ENCODE data around the gene DDA1.
"Not testable (repeated sequence)": the region's sequence is repeated elsewhere in the genome, so short reads cannot be mapped to it uniquely, and the experiment has no call there.

The DDA1 gene

GRCh38 chr19:17348700-17349099, 39.3 kb downstream of the DDA1 start:
- no peak for DNase-seq

GRCh38 chr19:17351815-17352435, 42.6 kb downstream of the DDA1 start:
- no peak for DNase-seq

- no peak for DNase-seq
Measured at GRCh38 chr19:17352608-17353280, 43.4 kb downstream of the DDA1 start.

GRCh38 chr19:17353386-17353785, 44.0 kb downstream of the DDA1 start:
- DNase-seq: no peak

GRCh38 chr19:17357078-17357666, 47.8 kb downstream of the DDA1 start:
- no peak for DNase-seq

GRCh38 chr19:17357724-17358123, 48.4 kb downstream of the DDA1 start:
- DNase-seq: no peak

- no peak for DNase-seq
Measured at GRCh38 chr19:17358395-17358794, 49.0 kb downstream of the DDA1 start.

- no peak for DNase-seq
Measured at GRCh38 chr19:17359905-17360800, 50.8 kb downstream of the DDA1 start.

GRCh38 chr19:17363852-17364605, 54.7 kb downstream of the DDA1 start:
- DNase-seq: not testable (repeated sequence)

GRCh38 chr19:17365361-17365760, 56.0 kb downstream of the DDA1 start:
- DNase-seq: no peak

GRCh38 chr19:17370026-17370587, 60.7 kb downstream of the DDA1 start:
- no peak for DNase-seq
